ENCODE results near the gene SELE. TPM values are rescaled to one million over a fixed set of nuclear protein-coding genes. Genes with fewer than 3 reads are reported as not detected.

Gene SELE
- polyA plus RNA-seq, 2 of the 4 experiments (the other 2 are of a cell fraction): not detected

- DNase-seq (ENCODE audit: low read depth in 1 of 2, low spot score in 1 of 2) (no peak), ATAC-seq (no peak), FAIRE-seq (no peak)
- Histone ChIP-seq H3K27ac (no peak overlapping the region), H3K4me1 (no peaks in the 10 kb centered on the region), H3K4me3 (no peak overlapping the region), H3K9me3 (no peaks in the 10 kb centered on the region), H3K4me2 (no peak overlapping the region)
- WGBS (ENCODE audit: missing lambda C conversion rate): 50% methylated on average over 3 of the region's 3 CpGs
- ChIA-PET POLR2A (no interaction called here), CTCF (interaction anchor here (1.1 kb wide), 2 partner anchors 11 to 15 kb away, joined by 3 to 4 read pairs; no protein-coding TSS in a partner anchor)
- TF ChIP-seq NR3C1 (IDR thresholded peaks at IDR 0.05) (no peak), JUNB (IDR thresholded peaks at IDR 0.05) (no peak), BHLHE40 (IDR thresholded peaks at IDR 0.05; ENCODE audit: low read depth, low read length) (no peak), CEBPB (IDR thresholded peaks at IDR 0.05) (no peak), PHF8 (IDR thresholded peaks at IDR 0.05; ENCODE audit: borderline replicate concordance, low read depth) (no peak), ZNF302 (CRISPR knock-in tag; IDR thresholded peaks at IDR 0.05) (no peak), HOXB13 (CRISPR knock-in tag; IDR thresholded peaks at IDR 0.05; ENCODE audit: low read depth) (no peak), CHD4 (IDR thresholded peaks at IDR 0.05; ENCODE audit: borderline replicate concordance) (no peak), RFX5 (IDR thresholded peaks at IDR 0.05) (no peak), RNF2 (IDR thresholded peaks at IDR 0.05; ENCODE audit: borderline replicate concordance, low read depth) (no peak)
These were observed 7.0 kb downstream of the SELE start for GRCh38 chr1:169726851-169727250.

- H3K4me2 ChIP-seq: no peak overlapping the region
- TF ChIP-seq PBX3 (IDR thresholded peaks at IDR 0.05): no peak
- POLR2A ChIA-PET: no interaction called here
- no peak for ATAC-seq
- DNase-seq (ENCODE audit: low read depth in 1 of 2, low spot score in 1 of 2): no peak
- no peak for FAIRE-seq
- 15% methylated on average over 3 of the region's 3 CpGs for WGBS (ENCODE audit: missing lambda C conversion rate)
- H3K9me3 ChIP-seq: no peaks in the 10 kb centered on the region
- H3K4me3 ChIP-seq: no peak overlapping the region
- H3K27ac ChIP-seq: no peak overlapping the region
- H3K4me1 ChIP-seq: no peaks in the 10 kb centered on the region
- CTCF ChIA-PET: interaction anchor here (0.7 to 1.4 kb wide), 4 partner anchors 12 to 50 kb away, joined by 3 to 5 read pairs (median 4); no protein-coding TSS in a partner anchor
These were observed 7.9 kb downstream of the SELE start for GRCh38 chr1:169725930-169726329.

GRCh38 chr1:169724168-169724567 lies 9.7 kb downstream of the SELE start:
- CTCF ChIA-PET: interaction anchor here (1.8 kb wide), 1 partner anchor 16 kb away, joined by 3 read pairs; no protein-coding TSS in a partner anchor
- DNase-seq (ENCODE audit: low read depth in 1 of 2, low spot score in 1 of 2) (no peak), FAIRE-seq (no peak), ATAC-seq (no peak)
- H3K27ac ChIP-seq: no peak overlapping the region
- H3K9me3 ChIP-seq: no peaks in the 10 kb centered on the region
- H3K4me1 ChIP-seq: no peaks in the 10 kb centered on the region
- 28% methylated on average over 4 of the region's 4 CpGs for WGBS (ENCODE audit: missing lambda C conversion rate)
- TF ChIP-seq MAZ (IDR thresholded peaks at IDR 0.05; ENCODE audit: borderline replicate concordance, low read depth, low read length) (no peak), EHMT2 (IDR thresholded peaks at IDR 0.05; ENCODE audit: low read depth) (no peak), POLR2A (IDR thresholded peaks at IDR 0.05; ENCODE audit: low read length) (no peak), JUN (IDR thresholded peaks at IDR 0.05) (no peak), EP300 (IDR thresholded peaks at IDR 0.05) (no peak), CHD2 (IDR thresholded peaks at IDR 0.05; ENCODE audit: low read length, partially characterized antibody) (no peak), RNF2 (IDR thresholded peaks at IDR 0.05; ENCODE audit: borderline replicate concordance, low read depth) (no peak), MAX (IDR thresholded peaks at IDR 0.05) (no peak), CTCF (IDR thresholded peaks at IDR 0.05) (no peak)
- POLR2A ChIA-PET: no interaction called here
- no peak overlapping the region for H3K4me3 ChIP-seq
- H3K4me2 ChIP-seq: no peak overlapping the region

GRCh38 chr1:169723763-169724162 lies 10.1 kb downstream of the SELE start:
- H3K4me3 ChIP-seq: no peak overlapping the region
- 50% methylated on average over 2 of the region's 2 CpGs for WGBS (ENCODE audit: missing lambda C conversion rate)
- H3K4me2 ChIP-seq: no peak overlapping the region
- ChIA-PET POLR2A (no interaction called here), CTCF (interaction anchor here (1.8 kb wide), 1 partner anchor 16 kb away, joined by 3 read pairs; no protein-coding TSS in a partner anchor)
- DNase-seq (ENCODE audit: low read depth in 1 of 2, low spot score in 1 of 2): no peak
- no peaks in the 10 kb centered on the region for H3K4me1 ChIP-seq
- no peak for ATAC-seq
- FAIRE-seq: no peak
- H3K27ac ChIP-seq: no peak overlapping the region
- H3K9me3 ChIP-seq: no peaks in the 10 kb centered on the region
- TF ChIP-seq MAZ (IDR thresholded peaks at IDR 0.05; ENCODE audit: borderline replicate concordance, low read depth, low read length): no peak
- no peak for TF ChIP-seq EP300 (IDR thresholded peaks at IDR 0.05)
- TF ChIP-seq HEYL (CRISPR knock-in tag; IDR thresholded peaks at IDR 0.05): no peak

All from A549 (cell line).